Fibroblast of skin of left quadriceps (primary cell): ENCODE measurements around the gene HNF4A.

Source experiments
- DNase-seq, 2 experiments: peaks; one replicate each; pipeline ENCODE4 v3.0.0-alpha.2; 2013; ENCODE audit warnings: low read depth in 2 of 2

Gene HNF4A

DNA sequence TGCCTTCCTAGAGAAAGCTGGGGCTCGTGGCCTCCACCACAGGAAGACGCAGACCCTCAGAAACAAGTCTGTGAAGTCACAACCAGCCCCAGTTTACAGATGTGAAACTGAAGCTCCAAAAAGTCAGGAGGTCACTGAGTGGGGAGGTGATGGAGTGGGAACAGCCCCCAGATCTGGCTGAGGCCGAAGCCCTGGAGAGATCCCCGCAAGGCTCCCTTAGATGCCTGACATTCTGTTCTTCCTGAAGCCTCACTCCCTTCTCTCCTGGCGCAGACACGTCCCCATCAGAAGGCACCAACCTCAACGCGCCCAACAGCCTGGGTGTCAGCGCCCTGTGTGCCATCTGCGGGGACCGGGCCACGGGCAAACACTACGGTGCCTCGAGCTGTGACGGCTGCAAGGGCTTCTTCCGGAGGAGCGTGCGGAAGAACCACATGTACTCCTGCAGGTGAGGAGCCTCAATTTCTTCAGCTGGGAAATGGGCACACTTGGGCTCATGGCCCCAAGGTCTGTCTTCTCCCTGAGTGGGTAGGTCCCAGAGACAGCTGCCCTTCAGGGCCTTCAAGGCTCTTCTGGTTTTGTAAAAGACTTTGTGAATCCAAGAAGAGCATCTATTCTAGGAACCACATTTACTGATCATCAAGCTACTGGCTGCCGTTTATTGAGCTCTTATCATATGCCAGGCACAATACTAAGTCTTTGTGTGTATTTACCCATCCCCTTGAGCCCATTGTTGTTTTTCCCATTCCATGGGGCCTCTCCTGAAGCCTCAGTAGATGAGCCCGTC is 50.5 kb downstream of the HNF4A start:
- DNase-seq, result no peak

DNA sequence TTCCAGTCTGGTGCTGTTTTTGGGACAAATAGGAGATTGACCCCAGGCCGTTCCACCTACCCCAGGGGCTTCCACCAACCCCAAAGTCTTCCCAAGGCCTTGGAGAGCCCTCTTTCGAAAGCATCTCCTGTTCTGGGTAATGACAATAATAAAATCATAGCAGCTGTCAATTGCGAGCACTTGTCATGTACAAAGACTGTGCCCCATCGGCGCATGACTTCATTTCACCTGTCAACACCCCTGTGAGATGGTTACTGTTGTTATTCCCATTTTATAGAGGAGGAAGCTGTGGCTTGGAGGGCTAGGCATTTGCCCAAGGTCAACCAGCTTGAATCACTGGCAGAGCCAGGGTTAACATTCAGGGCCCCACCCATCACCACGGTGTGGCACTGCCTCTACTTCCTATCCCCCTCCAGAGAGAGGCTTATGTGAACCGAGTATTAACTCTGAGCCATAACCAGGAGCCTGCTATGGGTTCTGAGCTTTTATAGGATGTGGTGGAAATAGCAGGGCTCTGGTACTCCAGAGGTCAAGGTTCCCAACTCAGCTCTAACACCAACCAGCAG is 51.2 kb downstream of the HNF4A start:
- DNase-seq, result no peak

DNA sequence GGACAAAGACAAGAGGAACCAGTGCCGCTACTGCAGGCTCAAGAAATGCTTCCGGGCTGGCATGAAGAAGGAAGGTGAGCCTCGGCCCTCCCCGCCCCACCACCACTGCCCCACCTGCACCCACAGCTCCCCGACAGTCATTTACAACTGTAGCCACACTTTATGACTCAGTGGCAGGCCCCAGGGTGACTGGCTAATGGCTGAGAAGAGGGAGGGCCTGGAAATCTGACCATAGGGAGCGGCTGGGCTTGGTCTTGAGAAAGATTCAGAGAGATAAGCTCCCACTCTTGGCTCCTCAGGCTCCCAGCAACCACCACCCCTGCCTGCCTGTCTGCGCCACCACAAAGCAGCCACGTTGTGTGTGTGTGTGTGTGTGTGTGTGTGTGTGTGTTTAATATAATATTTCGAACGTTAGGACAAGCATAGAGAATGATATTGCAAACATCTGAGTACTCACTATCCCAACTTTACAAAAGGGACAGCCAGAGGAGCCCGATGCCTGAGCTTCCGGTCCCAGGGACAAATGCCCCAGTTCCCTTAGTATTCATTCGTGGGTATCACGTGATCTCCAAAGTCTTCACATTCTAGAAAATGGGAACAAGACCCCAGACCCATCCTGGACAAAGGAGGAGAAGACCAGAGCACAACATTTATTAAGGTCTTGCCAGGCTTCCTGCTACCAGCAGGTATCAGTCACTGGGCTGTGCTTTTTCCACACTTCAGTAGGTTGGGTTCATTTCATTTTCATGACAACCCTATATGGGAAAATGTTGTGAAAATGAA is 52.1 kb downstream of the HNF4A start:
- no peak for DNase-seq

DNA sequence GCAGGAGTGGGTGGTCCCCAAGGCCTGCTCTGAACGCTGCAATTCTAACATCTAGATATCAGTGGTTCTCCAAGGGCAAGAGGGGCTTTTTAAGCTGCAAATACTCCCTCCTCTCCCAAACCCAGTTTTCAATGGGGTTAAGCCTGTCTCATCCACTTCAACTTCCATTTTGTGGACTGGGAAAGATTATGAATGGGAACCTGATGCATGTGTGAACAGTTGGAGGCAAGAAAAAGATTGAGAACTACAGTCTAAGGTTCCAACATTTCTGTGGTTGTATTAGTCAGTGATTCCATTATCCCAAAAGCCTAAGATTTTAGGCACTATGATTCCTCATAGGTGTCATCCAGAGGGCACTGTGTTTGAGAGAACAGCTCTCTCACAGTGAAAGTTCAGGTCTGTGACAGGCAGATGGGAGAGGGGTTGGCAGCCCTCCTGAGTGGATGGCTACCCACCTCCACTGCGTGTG is 53.7 kb downstream of the HNF4A start:
- peak; percentile 25 to 29 for DNase-seq

DNA sequence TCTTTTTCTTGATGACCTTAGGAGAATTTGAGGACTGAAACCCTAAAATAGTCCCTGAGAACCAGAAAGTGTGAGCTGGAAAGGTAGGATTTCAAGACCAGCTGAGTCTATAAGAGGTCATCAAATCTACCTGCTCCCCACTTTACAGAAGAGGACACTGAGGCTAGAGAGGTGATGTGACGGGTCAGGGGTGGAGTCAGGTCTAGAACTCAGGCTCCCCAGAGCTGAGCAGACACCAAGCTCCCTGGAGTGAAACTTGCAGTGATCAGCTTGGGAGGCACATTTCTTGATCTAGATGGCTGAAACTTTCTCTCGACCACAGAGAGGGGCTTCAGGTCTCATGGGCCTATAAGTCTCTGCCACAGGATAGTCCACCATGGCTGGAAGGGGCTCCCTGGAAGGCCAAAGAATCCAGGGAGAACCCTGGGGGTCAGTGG is 55.1 kb downstream of the HNF4A start:
- DNase-seq, result no peak

DNA sequence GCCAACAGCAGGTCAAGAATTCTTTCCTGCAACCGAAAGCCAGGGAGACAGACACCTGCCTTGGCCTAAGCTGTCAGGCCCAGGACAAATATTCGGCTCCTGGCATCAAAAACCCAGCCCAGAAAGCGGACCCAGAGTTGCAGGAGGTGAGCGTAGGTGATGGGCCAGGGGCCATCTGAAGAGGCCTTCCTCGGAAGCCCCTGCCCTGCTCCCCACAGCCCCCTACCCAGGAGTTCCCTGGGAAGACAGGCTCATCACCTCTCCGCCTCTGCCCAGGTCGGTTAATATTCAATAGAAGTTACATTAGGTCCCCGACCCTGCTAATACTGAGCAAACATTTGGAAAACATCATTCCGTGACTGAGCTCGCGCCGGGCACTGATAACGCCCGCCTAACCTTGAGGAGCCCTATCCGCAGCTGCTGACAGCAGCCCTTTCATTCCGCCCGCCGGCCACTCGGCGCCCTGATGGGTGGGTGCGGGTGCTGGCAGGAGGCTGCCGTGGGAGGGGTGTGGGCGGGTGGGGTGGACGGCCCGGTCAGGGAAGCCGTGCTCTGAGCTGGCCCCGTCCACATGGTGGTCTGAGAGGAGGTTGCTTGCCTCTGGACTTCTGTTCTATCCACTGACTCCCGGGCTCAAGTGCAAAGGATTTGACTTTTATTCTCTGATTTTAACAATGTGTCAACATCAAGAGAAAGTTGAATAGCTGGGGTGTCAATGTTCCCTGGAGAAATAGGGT is 55.7 kb downstream of the HNF4A start:
- no peak for DNase-seq

DNA sequence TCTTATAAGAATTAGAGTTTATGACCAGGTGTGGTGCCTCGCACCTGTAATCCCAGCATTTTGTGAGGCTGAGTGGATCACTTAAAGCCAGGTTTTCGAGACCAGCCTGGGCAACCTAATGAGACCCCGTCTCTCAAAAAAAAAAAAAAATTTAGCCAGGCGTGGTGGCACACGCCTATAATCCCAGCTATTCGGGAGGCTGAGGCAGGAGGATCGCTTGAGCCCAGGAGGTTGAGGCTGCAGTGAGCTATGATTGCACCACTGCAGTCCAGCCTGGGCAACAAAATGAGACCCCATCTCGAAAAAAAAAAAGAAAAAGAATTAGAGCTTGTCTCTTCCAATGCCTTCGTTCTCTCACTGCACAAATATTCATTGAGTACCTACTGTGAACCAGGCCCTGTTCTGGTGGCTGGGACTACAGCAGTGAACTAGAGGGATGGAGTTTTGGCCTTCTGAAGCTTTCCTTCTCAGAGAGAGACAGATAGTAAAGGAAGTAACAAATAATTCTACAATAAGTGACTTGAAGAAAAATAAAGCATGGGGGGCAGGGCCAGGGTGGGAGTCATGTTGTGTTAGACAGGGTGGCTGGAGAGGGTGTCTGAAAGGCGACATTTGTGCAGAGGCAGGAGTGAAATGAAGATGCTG is 56.4 kb downstream of the HNF4A start:
- DNase-seq, result no peak

DNA sequence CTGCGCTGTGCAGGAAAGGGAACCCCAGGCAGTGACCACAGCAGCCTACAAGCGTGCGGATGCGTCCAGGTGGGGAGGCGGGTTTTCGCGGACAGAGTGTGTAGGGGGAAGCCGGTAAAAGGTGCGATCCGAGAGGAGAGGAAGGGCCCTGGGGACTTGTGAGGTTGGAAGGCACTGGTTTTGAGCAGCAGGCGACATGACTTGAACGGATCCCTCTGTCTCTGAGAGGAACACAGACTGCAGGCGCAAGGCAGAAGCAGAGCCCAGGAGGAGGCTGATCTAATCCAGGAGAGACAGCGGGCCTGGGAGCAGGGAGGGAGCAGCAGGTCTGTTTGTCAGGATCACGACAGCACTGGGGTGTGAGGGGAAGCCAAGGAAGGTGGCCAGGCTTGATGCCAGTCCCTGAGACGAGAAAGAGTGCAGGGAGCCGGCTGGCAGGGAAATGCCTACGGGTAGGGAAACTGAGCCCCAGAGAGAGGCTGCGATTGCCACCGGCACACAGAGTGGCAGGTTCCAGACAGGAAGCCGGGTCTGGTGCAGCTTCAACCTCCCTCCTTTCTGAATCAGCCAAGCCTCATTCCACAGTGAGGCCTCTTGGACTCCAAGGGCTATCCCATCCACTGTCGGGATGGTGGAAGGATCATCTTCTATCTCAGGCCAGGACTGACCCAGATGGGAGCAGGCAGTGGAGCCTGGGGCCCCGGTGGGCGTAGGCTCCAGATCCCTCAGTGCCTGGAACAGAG is 57.1 kb downstream of the HNF4A start:
- DNase-seq, result no peak

DNA sequence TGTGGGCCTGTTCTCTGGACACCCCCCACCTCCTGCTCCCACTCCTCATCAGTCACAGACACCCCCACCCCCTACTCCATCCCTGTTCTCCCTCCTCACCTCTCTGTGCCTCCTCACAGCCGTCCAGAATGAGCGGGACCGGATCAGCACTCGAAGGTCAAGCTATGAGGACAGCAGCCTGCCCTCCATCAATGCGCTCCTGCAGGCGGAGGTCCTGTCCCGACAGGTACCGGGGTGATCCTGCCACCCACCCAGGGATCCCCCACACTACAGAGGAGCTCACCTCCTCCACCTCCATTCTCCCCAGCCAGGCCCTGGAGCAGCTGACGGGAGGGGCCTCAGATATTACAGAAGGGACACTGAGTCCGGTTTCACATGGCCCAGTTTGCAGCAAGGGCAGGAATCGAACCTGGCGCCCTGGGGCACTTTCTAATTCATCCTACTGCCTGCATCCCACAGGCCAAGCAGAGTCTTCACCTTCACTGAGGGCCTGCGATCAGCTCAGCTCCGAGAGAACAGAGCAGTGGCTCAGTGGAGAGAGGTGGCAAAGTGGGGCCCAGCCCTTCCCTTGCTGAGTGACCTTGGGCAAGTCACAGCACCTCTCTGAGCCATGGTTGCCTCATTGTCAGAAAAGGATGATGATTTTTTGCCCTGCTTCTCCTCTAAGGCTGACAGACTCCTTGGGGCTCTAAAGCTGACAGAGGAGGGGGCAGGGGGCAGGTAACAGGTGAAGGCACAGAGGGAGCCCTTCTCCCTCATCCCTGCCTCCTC is 58.3 kb downstream of the HNF4A start:
- no peak for DNase-seq

DNA sequence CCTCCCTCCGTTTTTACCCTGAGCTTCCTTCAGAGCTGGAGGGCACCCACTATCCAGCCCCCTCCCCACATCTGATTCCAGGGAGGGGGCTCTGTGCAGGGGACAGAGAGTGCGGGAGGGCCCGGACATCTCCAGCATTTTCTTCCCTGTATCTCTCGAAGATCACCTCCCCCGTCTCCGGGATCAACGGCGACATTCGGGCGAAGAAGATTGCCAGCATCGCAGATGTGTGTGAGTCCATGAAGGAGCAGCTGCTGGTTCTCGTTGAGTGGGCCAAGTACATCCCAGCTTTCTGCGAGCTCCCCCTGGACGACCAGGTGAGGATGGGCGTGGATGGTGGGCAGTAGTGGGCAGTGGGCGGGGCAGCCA is 58.8 kb downstream of the HNF4A start:
- no peak for DNase-seq

DNA sequence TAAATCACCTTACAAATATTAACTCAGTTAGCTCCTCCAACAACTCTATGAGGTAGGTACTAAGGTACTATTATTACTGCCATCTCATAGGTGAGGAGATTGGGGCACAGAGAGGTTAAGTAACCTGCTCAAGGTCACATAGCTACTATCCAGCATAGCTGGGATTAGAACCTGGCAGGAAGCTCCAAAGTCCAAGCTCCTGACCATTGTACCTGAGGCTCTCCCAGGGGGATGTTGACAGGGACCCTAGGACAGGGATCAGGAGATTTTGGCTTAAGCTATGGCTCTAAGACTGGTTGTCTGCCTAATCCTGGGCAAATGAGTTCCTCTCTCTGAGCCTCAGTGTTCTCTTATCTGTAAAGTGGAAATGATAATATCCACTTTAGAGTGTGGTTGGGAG is 59.3 kb downstream of the HNF4A start:
- no peak for DNase-seq

DNA sequence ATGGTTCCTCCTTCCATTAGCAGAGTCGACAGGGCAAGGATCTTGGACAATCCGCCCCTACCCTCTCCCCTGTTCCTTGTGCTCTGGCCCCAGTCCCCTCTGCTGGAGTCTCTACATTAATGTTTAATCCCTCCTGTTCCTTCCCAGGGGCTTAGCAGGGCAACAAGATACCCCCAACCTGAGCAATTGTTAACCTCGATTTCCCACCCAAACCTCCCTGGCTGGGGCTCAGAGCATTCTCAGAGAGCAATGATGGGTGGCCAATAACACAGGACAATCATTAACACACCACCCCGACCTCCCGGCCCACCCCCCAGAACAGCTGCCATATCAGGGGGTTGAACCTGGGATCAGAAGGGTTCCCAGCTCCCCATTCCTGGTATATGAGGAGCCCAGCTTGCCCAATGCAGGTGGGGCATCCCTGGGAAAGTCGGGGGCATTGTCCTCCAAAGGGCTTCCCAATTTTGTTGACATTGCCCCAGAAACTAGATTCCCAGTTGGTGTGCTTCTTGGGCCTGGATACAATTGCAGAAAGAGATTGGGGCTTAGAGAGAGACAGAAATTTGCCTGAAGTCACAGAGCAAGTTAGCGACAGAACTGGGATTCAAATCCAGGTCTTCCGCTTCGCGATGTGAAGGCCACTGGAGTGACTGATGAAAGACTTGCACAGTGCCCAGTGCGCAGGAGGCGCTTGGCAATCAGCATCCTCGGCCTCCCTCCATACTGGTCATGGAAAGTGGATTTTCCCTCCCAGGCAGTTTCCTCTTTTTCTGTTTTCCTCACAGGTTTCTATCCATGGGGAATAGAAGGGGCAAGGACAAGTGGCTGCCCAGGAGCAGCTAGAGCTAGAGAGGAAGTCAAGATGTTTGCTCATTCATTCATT is 60.6 kb downstream of the HNF4A start:
- no peak for DNase-seq

DNA sequence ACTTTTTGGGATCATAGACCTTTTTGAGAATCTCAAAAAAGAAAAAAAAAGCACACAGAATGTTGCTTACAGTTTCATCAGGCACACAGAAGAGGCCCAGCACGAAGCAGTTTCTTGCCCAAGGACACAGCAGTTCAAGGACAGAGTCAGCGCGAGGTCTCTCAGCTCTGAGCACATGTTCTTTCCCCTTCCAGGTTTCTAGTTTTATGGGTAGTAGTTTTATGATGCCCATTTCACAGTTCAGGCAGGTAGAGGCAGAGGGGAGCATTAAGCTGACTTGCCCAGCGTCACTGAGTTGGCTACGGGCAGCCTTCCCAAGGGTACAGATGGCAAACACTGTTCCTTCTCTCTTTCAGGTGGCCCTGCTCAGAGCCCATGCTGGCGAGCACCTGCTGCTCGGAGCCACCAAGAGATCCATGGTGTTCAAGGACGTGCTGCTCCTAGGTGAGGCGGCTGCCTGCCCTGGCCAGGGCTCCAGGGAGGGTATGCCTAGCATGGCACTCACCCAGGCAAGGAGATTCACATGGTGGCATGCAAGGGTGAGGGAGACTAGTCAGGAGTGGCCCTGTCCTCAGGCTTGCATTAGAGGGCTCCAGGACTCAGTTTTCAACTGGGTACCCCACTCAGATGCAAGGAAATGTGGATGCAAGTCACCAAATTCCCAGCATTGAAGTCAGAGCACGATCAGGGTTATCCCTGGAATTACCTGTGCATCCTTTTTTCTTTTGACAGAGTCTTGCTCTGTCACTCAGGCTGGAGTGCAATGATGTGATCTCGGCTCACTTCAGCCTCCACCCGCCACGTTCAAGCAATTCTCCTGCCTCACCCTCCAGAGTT is 62.8 kb downstream of the HNF4A start:
- no peak for DNase-seq

DNA sequence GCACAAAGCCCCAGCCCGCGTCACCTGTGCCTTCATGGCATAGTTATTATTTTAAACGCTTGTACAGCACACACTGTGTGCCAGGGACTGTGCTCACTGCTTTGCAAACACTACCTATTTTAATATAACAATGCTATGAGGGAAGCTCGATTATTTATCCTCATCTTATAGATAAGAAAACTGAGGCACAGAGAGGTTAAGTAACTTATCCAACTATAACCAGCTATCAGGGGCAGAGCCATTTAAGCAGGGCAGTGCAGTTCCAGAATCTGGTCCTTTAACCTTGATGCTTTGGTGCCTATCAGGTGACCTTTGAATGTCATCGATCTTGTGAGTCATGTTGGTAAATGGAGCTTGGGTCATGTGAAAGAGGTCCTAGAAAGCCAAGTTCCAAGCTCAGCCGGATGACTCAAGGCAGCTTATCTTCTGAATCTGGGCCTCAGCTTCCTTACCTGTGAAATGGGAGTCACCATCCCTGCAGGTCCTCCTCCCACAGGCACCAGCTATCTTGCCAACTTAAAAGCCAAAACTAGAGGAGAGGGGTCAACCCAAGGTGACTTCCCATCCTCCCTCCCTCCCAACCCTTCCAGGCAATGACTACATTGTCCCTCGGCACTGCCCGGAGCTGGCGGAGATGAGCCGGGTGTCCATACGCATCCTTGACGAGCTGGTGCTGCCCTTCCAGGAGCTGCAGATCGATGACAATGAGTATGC is 63.8 kb downstream of the HNF4A start:
- DNase-seq, result no peak

DNA sequence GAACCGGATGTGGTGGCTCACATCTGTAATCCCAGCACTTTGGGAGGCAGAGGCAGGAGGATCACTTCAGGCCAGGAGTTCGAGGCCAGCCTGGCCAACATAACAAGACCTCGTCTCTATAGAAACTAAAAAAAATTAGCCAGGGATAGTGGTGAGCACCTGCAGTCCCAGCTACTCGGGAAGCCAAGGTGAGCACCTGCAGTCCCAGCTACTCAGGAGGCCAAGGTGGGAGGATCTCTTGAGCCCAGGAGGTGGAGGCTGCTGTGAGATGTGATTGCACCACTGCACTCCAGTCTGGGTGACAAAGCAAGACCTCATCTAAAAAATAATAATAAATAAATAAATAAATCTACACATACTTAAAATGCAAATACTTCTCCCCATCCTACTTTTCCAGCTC is 65.0 kb downstream of the HNF4A start:
- DNase-seq, result no peak

DNA sequence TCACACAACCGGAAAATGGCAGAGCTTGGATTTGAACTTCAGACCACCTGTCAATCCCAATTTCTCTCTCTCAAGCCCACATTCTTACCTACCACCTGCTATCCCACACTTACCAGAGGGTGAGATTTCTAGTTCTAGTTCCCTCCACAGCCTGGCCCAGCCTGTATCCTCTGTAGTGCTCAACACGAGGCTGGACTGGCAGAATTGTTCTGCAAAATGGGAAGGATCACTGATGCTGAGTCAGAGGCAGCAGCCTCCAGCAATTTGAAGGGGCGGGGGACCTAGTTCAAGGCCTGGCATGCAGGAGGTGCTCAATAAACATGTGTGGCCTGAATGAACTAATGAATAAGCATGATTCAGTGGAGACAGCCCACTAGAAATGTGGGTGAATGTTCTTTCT is 66.6 kb downstream of the HNF4A start:
- no peak for DNase-seq

DNA sequence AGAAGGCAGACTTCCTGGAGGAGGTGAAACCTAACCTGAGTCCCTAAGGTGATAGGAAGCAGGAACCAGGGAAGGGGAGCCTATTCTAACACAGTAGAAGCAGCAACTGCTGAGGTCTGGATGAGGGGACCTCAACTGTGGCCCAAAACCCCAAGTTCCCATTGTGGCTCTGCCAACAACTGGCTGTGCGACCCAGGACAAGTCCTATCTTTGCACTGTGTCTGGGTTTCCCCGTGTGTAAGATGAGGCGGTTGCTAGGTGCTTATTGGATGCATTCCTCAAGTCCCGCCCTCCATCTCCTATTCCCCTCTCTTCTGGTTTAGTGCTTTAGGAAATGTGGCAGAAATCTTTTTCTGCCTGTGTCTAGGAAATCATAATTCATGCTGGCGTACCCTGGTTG is 68.0 kb downstream of the HNF4A start:
- no peak for DNase-seq
